Osteoblast (primary cell): Measurements from ENCODE around the gene STPG4. TPM values are rescaled to one million over a fixed set of nuclear protein-coding genes. Genes with fewer than 3 reads are reported as not detected.
A peak's percentile ranks its signal among the peaks of the same experiment; 100 is the strongest.

Experiments used
- DNase-seq: peaks from one replicate; pipeline ENCODE4 v3.0.0; 2011; ENCODE audit warnings: low spot score, mixed read lengths; ENCODE audit not compliant: insufficient read length; ENCODE audit errors: missing footprints
- H2AFZ ChIP-seq: 2 replicates; pipeline ENCODE4 v1.6.0; 2011; ENCODE audit warnings: mild to moderate bottlenecking, low read length
- H3K27ac ChIP-seq: 2 replicates; pipeline ENCODE4 v1.5.1; 2011; ENCODE audit warnings: mild to moderate bottlenecking, low read depth, low read length, moderate library complexity
- H3K27me3 ChIP-seq: 2 replicates; pipeline ENCODE4 v1.6.0; 2012; ENCODE audit warnings: mild to moderate bottlenecking, control low read depth, inconsistent platforms, low read length, moderate library complexity; ENCODE audit not compliant: insufficient read depth
- H3K36me3 ChIP-seq: 2 replicates; pipeline ENCODE4 v1.5.1; 2011; ENCODE audit warnings: mild to moderate bottlenecking, low read length, control low read depth, moderate library complexity; ENCODE audit not compliant: insufficient read depth
- H3K4me1 ChIP-seq: 2 replicates; pipeline ENCODE4 v1.5.1; 2011; ENCODE audit warnings: mild to moderate bottlenecking, low read length, control low read depth, moderate library complexity; ENCODE audit not compliant: insufficient read depth
- H3K4me2 ChIP-seq: 2 replicates; pipeline ENCODE4 v1.6.0; 2011; ENCODE audit warnings: mild to moderate bottlenecking, low read length; ENCODE audit not compliant: insufficient read depth
- H3K4me3 ChIP-seq: fragments of 200-600 bp; sonication (generic); 3 replicates; pipeline ENCODE4 v1.5.1; 2012; ENCODE audit warnings: mild to moderate bottlenecking, low read length, inconsistent platforms; ENCODE audit not compliant: insufficient read depth
- H3K79me2 ChIP-seq: 2 replicates; pipeline ENCODE4 v1.6.0; 2012; ENCODE audit warnings: mild to moderate bottlenecking, low read length, control low read depth, inconsistent platforms; ENCODE audit not compliant: insufficient read depth
- H3K9me3 ChIP-seq: 2 replicates; pipeline ENCODE4 v1.5.1; 2011; ENCODE audit warnings: low read depth, low read length, control low read depth
- H4K20me1 ChIP-seq: 2 replicates; pipeline ENCODE4 v1.6.0; 2012; ENCODE audit warnings: mild to moderate bottlenecking, low read length, control low read depth; ENCODE audit not compliant: insufficient read depth
- total RNA-seq: library from RNA; depleted of rRNA; stranded (reverse); fragments of >200 nt; gene quantifications from 2 replicates; pipeline ENCODE4 v1.2.3, GENCODE V29; 2012
- TF ChIP-seq, protein P1 (sequence below): IDR thresholded peaks from 2 replicates; pipeline ENCODE4 v1.5.1; 2011; ENCODE audit warnings: mild to moderate bottlenecking, low read depth, low read length, moderate library complexity; ENCODE audit errors: extremely low read depth

The STPG4 gene
- total RNA-seq, 1 donor = 0.72 TPM

DNA sequence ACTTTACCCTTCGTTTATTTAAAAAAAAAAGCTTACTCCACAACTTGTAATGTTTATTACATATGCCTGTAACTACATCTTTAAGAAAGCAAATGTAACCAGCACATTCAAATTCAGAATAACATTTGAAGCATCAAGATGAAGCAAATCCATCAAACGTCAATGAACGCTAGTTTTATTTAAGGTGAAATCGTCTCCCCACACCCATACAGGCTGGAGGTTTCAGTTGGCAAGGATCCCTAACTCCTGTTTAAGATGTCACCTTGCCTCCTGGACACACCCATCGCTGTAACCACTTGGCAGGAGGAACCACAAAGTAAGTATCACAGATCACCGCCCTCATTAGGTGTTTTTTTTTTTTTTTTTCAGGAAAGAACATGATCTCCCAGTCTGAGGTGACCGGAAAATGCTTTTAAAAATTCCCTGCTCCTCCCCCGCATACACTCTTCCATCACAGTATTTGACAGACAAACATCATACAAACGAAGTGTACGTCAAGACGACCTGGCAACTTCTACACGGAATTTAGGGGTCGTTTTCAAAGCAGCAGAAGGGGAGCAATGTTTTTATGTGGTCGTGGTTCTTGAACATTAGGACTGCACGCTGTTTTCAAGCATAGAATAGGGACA, 19.7 kb upstream of the STPG4 start:
- Histone ChIP-seq H3K27ac (peak overlapping the region; percentile 92), H3K4me2 (peak overlapping the region; percentile 80), H3K79me2 (peaks cover 63% of the 10 kb centered on the region), H3K27me3 (no peaks in the 10 kb centered on the region), H2AFZ (no peak overlapping the region), H3K4me3 (peak overlapping the region; percentile 99), H3K36me3 (peaks cover 24% of the 10 kb centered on the region), H3K9me3 (no peaks in the 10 kb centered on the region), H3K4me1 (peaks cover 42% of the 10 kb centered on the region), H4K20me1 (peaks cover 52% of the 10 kb centered on the region)
- DNase-seq = peak; percentile 84
- TF ChIP-seq, protein P1, sequence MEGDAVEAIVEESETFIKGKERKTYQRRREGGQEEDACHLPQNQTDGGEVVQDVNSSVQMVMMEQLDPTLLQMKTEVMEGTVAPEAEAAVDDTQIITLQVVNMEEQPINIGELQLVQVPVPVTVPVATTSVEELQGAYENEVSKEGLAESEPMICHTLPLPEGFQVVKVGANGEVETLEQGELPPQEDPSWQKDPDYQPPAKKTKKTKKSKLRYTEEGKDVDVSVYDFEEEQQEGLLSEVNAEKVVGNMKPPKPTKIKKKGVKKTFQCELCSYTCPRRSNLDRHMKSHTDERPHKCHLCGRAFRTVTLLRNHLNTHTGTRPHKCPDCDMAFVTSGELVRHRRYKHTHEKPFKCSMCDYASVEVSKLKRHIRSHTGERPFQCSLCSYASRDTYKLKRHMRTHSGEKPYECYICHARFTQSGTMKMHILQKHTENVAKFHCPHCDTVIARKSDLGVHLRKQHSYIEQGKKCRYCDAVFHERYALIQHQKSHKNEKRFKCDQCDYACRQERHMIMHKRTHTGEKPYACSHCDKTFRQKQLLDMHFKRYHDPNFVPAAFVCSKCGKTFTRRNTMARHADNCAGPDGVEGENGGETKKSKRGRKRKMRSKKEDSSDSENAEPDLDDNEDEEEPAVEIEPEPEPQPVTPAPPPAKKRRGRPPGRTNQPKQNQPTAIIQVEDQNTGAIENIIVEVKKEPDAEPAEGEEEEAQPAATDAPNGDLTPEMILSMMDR = no peak

DNA sequence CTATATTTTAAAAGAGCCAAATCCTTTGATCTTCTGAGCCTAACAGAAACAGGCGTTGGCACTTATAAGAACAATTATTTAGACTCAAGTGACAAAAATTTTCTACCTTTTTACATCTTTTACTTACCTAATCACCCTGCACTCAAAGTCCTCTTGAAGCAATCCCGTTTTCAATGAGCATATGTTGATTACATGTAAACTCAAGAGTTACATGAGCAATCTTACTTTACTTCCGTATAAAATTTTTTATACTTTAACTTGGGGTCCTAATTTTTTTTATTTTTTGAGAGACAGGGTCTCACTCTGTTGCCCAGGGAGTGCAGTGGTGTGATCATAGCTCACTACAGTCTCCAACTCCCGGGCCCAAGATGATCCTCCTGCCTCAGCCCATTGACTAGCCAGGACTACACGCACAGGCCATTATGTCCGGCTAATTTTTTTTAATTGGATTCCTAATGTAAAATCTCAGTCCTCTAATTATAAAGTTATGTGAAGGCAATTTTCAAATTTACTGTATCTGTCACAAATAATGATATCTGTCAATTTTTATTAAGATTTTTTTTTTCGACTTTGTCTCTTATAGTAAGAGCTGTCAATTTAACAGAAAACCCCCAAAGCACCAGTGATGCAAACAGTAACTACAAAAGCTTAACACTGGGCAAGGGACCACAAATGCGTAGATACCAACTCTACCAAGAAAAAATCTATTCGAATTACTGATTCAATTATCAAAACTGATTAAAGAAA, 19.1 kb upstream of the STPG4 start:
- Histone ChIP-seq H3K4me2 (peak overlapping the region; percentile 80), H2AFZ (no peak overlapping the region), H3K9me3 (no peaks in the 10 kb centered on the region), H3K27me3 (no peaks in the 10 kb centered on the region), H3K4me1 (peaks cover 48% of the 10 kb centered on the region), H3K36me3 (peaks cover 31% of the 10 kb centered on the region), H3K4me3 (peak overlapping the region; percentile 99), H3K27ac (peak overlapping the region; percentile 92), H3K79me2 (peaks cover 70% of the 10 kb centered on the region), H4K20me1 (peaks cover 58% of the 10 kb centered on the region)
- TF ChIP-seq, protein P1 = no peak
- DNase-seq = no peak

DNA sequence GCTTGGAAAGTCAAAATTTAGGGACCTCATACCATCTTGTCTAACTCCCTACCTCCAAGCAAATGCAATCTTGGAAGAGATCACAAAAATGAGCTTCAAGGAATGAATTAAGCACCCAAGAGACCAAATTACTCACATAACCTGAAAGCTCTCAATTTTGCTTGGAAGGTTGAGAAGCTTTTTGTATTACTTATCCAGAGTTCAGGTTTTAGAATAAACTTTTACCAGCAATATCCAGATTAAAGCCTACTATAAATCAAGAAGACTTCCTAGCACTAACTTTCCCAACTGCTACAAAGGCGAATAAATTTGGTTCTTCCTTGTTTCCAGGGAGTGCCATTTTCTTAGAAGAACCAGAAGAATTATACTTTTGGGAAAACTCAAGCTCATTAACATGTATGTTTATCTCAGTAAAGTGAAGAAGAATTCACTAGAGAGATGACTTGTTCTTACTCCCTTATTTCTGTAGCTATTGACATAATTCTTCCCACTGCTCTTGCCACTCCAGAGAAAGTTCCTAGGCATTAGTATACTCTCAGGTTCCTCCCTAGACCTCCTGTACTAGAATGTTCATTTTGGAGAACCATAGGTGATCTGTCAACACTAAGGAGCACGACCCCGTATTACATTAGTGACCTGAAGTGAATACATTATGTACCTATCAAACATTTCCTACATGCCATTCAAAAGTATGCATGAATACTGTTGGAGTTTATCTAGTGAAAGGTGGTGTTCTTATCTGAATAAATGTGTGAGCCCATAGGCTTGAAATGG, 18.0 kb upstream of the STPG4 start:
- Histone ChIP-seq H3K79me2 (peaks cover 81% of the 10 kb centered on the region), H3K36me3 (peaks cover 39% of the 10 kb centered on the region), H3K27me3 (no peaks in the 10 kb centered on the region), H3K4me2 (peak overlapping the region; percentile 80), H2AFZ (no peak overlapping the region), H3K4me1 (peaks cover 48% of the 10 kb centered on the region), H3K9me3 (no peaks in the 10 kb centered on the region), H4K20me1 (peaks cover 63% of the 10 kb centered on the region), H3K4me3 (peak overlapping the region; percentile 99), H3K27ac (peak overlapping the region; percentile 92)
- TF ChIP-seq, protein P1 = no peak
- DNase-seq = no peak
